Caco-2 (cell line): ENCODE results near the gene TRABD2A. TPM values are rescaled to one million over a fixed set of nuclear protein-coding genes. Genes with fewer than 3 reads are reported as not detected.

Source experiments
- BruUV-seq: library from RNA; stranded (reverse); fragments of 400-500 nt; replicated peaks from 2 replicates; lab custom pipeline; 2021; lab: Mats Ljungman, UMichigan
- CTCF ChIA-PET: fragments of 300-600 bp; sonication (Branson Sonifier 250); formaldehyde crosslinking; loops from one replicate; lab custom pipeline; 2022; ENCODE audit warnings: antibody characterized with exemption; lab: Charles Lee
- POLR2A ChIA-PET: fragments of 300-600 bp; sonication (Branson Sonifier 250); formaldehyde crosslinking; loops from one replicate; lab custom pipeline; 2022; ENCODE audit warnings: antibody characterized with exemption; lab: Charles Lee
- DNase-seq, 2 experiments: peaks; one replicate each; pipeline versions ENCODE4 v3.0.0 to v3.0.0-alpha.2; 2020 to 2022
- H3K27me3 ChIP-seq: replicated peaks from 2 replicates; pipeline ENCODE4 v1.6.0; 2011; ENCODE audit warnings: low read length; ENCODE audit not compliant: control insufficient read depth, insufficient read depth
- H3K36me3 ChIP-seq: 2 replicates; pipeline ENCODE4 v1.5.1; 2011; ENCODE audit warnings: low read length; ENCODE audit not compliant: control insufficient read depth, insufficient read depth
- H3K4me1 ChIP-seq: fragments of 250-450 bp; sonication (Bioruptor Pico); 2 replicates; pipeline ENCODE4 v1.5.1; 2020; ENCODE audit warnings: mild to moderate bottlenecking
- H3K4me3 ChIP-seq: 2 replicates; pipeline ENCODE4 v1.5.1; 2011; ENCODE audit warnings: low read depth, mild to moderate bottlenecking, control low read depth, low read length
- H3K9me3 ChIP-seq: fragments of 250-450 bp; sonication (Bioruptor Pico); 2 replicates; pipeline ENCODE4 v1.5.1; 2020; ENCODE audit warnings: mild to moderate bottlenecking, moderate library complexity
- H3K27ac Mint-ChIP-seq: one replicate; pipeline ENCODE4 v1.8.0; 2022; ENCODE audit warnings: mixed read lengths; ENCODE audit not compliant: unreplicated experiment
- H3K27me3 Mint-ChIP-seq: one replicate; pipeline ENCODE4 v1.8.0; 2022; ENCODE audit warnings: mixed read lengths; ENCODE audit not compliant: insufficient read depth, unreplicated experiment
- H3K36me3 Mint-ChIP-seq: one replicate; pipeline ENCODE4 v1.8.0; 2022; ENCODE audit warnings: mild to moderate bottlenecking, mixed read lengths; ENCODE audit not compliant: insufficient read depth, unreplicated experiment
- H3K4me1 Mint-ChIP-seq: one replicate; pipeline ENCODE4 v1.8.0; 2022; ENCODE audit warnings: low read depth, mixed read lengths; ENCODE audit not compliant: unreplicated experiment
- H3K4me3 Mint-ChIP-seq: one replicate; pipeline ENCODE4 v1.8.0; 2022; ENCODE audit warnings: mild to moderate bottlenecking, moderate library complexity, mixed read lengths; ENCODE audit not compliant: unreplicated experiment
- H3K9me3 Mint-ChIP-seq: one replicate; pipeline ENCODE4 v1.8.0; 2022; ENCODE audit warnings: mixed read lengths; ENCODE audit not compliant: unreplicated experiment
- CTCF ChIP-seq, 2 experiments: fragments of 200-600 bp in 1 of 2; IDR thresholded peaks; 1 replicate in 1 of 2; 2 replicates in 1 of 2; pipeline versions ENCODE4 v1.5.1 to v1.8.0; 2011 to 2022; ENCODE audit warnings: antibody characterized with exemption in 1 of 2, control low read depth in 1 of 2, inconsistent platforms in 1 of 2, low read depth in 1 of 2, low read length in 1 of 2, mild to moderate bottlenecking in 1 of 2, moderate library complexity in 1 of 2; ENCODE audit not compliant: insufficient read depth in 1 of 2, severe bottlenecking in 1 of 2, unreplicated experiment in 1 of 2
- intact Hi-C: fragments of 100-400 bp; cut with micrococcal nuclease; formaldehyde crosslinking; loops from one replicate; pipeline ENCODE4 v1.10.0; 2022; ENCODE audit not compliant: unreplicated experiment
- total RNA-seq: library from RNA; stranded (reverse); gene quantifications from 2 replicates; pipeline ENCODE4 v1.2.3, GENCODE V29; 2022

TRABD2A gene
- total RNA-seq, 1 experiment from 2014 or later: 1.4 TPM

- Mint-ChIP-seq H3K27ac (no peak overlapping the region), H3K36me3 (no peaks in the 10 kb centered on the region), H3K27me3 (peaks cover 3% of the 10 kb centered on the region), H3K4me1 (no peaks in the 10 kb centered on the region), H3K4me3 (no peak overlapping the region), H3K9me3 (no peaks in the 10 kb centered on the region)
- no peaks in the 10 kb centered on the region for H3K4me1 ChIP-seq
- no peak for DNase-seq
- BruUV-seq: no TSS peak
- POLR2A ChIA-PET: no interaction called here
- H3K36me3 ChIP-seq: no peaks in the 10 kb centered on the region
- CTCF ChIA-PET: interaction anchor here (0.6 kb wide), 1 partner anchor 207 kb away, joined by 4 read pairs; no protein-coding TSS in a partner anchor
- no peak for TF ChIP-seq CTCF (IDR thresholded peaks at IDR 0.05; ENCODE audit: insufficient read depth in 1 of 2, low read depth in 1 of 2, low read length in 1 of 2, severe bottlenecking in 1 of 2, unreplicated experiment in 1 of 2)
- no peak overlapping the region for H3K4me3 ChIP-seq
- H3K27me3 ChIP-seq: no peaks in the 10 kb centered on the region; the same call in 1 of the 2 replicates
- no peaks in the 10 kb centered on the region for H3K9me3 ChIP-seq
- intact Hi-C loops: no loop called here
Observed at GRCh38 chr2:84858937-84859336, 21.9 kb downstream of the TRABD2A start.

GRCh38 chr2:84858123-84858522, 22.8 kb downstream of the TRABD2A start:
- intact Hi-C loops: no loop called here
- H3K36me3 Mint-ChIP-seq: no peaks in the 10 kb centered on the region
- POLR2A ChIA-PET: interaction anchor here (0.5 kb wide), 1 partner anchor 72 kb away, joined by 3 read pairs; no protein-coding TSS in a partner anchor

GRCh38 chr2:84857566-84857965, 23.3 kb downstream of the TRABD2A start:
- no peak for TF ChIP-seq CTCF (IDR thresholded peaks at IDR 0.05; ENCODE audit: insufficient read depth in 1 of 2, low read depth in 1 of 2, low read length in 1 of 2, severe bottlenecking in 1 of 2, unreplicated experiment in 1 of 2)
- intact Hi-C loops: no loop called here
- no peak for DNase-seq
- Mint-ChIP-seq H3K27me3 (peaks cover 3% of the 10 kb centered on the region), H3K36me3 (no peaks in the 10 kb centered on the region), H3K4me3 (no peak overlapping the region), H3K27ac (no peak overlapping the region), H3K9me3 (peaks cover 10% of the 10 kb centered on the region), H3K4me1 (no peaks in the 10 kb centered on the region)
- no peaks in the 10 kb centered on the region for H3K36me3 ChIP-seq
- no TSS peak for BruUV-seq
- ChIA-PET POLR2A (interaction anchor here (0.5 kb wide), 1 partner anchor 73 kb away, joined by 3 read pairs; no protein-coding TSS in a partner anchor), CTCF (interaction anchor here (0.9 kb wide), 1 partner anchor 25 kb away, joined by 3 read pairs; no protein-coding TSS in a partner anchor)
- H3K9me3 ChIP-seq: no peaks in the 10 kb centered on the region
- H3K4me1 ChIP-seq: no peaks in the 10 kb centered on the region
- H3K27me3 ChIP-seq: no peaks in the 10 kb centered on the region; the same call in 1 of the 2 replicates
- H3K4me3 ChIP-seq: no peak overlapping the region

More at GRCh38 chr2:84858123-84858522, 22.8 kb downstream of the TRABD2A start:
- Mint-ChIP-seq H3K27me3 (peaks cover 3% of the 10 kb centered on the region), H3K27ac (no peak overlapping the region), H3K4me3 (no peak overlapping the region), H3K9me3 (peaks cover 5% of the 10 kb centered on the region), H3K4me1 (no peaks in the 10 kb centered on the region)
- H3K4me3 ChIP-seq: no peak overlapping the region
- CTCF ChIA-PET: interaction anchor here (0.6 to 0.9 kb wide), 2 partner anchors 24 to 207 kb away, joined by 3 to 4 read pairs; no protein-coding TSS in a partner anchor
- H3K27me3 ChIP-seq: no peaks in the 10 kb centered on the region; the same call in 1 of the 2 replicates
- H3K4me1 ChIP-seq: no peaks in the 10 kb centered on the region
- no peak for DNase-seq
- H3K9me3 ChIP-seq: no peaks in the 10 kb centered on the region
- H3K36me3 ChIP-seq: no peaks in the 10 kb centered on the region
- peak in 1 of 2 experiments; percentile 1 for TF ChIP-seq CTCF (IDR thresholded peaks at IDR 0.05; ENCODE audit: insufficient read depth in 1 of 2, low read depth in 1 of 2, low read length in 1 of 2, severe bottlenecking in 1 of 2, unreplicated experiment in 1 of 2)
- no TSS peak for BruUV-seq
